Right ventricle myocardium superior (tissue), 1 donor: Measurements from ENCODE around the gene CABLES2. TPM values are rescaled to one million over a fixed set of nuclear protein-coding genes. Genes with fewer than 3 reads are reported as not detected.
A peak's percentile ranks its signal among the peaks of the same experiment; 100 is the strongest.

Source experiments
- ATAC-seq: fragments of 200-7000 bp; cut with Tn5 transposase; one replicate; pipeline ENCODE4 v1.9.1; 2020; ENCODE audit warnings: mild to moderate bottlenecking; ENCODE audit not compliant: poor library complexity
- DNase-seq: peaks from one replicate; pipeline ENCODE4 v3.0.0-alpha.2; 2020
- intact Hi-C: fragments of 100-400 bp; cut with DNase I; formaldehyde crosslinking; loops from one replicate; pipeline ENCODE4 v1.11.2; 2022
- total RNA-seq: library from RNA; stranded (reverse); fragmentation: NEBNext Ultra II Directional; extraction: Animal tissue kit (Norgen Biotek cat#: 25700); gene quantifications from one replicate; pipeline ENCODE4 v1.2.1, GENCODE V29; 2021
- donor health status: DM: no; HTN: yes; CAD: no; lungs with severe emphysema.

Gene CABLES2
- total RNA-seq, 1 donor from 2014 or later, result 15.0 TPM

- peak; percentile 53 for DNase-seq
- ATAC-seq, result no peak
- intact Hi-C loops, result no loop called here
These were observed 50.4 kb downstream of the CABLES2 start for GRCh38 chr20:62356589-62357186.

- intact Hi-C loops, result no loop called here
- DNase-seq (peak; percentile 74), ATAC-seq (peak; percentile 5)
These were observed 51.1 kb downstream of the CABLES2 start for GRCh38 chr20:62355878-62356588.

GRCh38 chr20:62355516-62355877, 51.6 kb downstream of the CABLES2 start:
- peak; percentile 46 for ATAC-seq
- peak; percentile 69 for DNase-seq
- intact Hi-C loops, result no loop called here

GRCh38 chr20:62354811-62355341, 52.2 kb downstream of the CABLES2 start:
- peak; percentile 41 for DNase-seq

GRCh38 chr20:62354031-62354808, 52.9 kb downstream of the CABLES2 start:
- ATAC-seq, result no peak
- intact Hi-C loops, result no loop called here

More at GRCh38 chr20:62354811-62355341, 52.2 kb downstream of the CABLES2 start:
- intact Hi-C loops, result no loop called here
- ATAC-seq, result no peak

GRCh38 chr20:62353289-62354030, 53.6 kb downstream of the CABLES2 start:
- ATAC-seq (no peak), DNase-seq (peak; percentile 34)
- intact Hi-C loops, result no loop called here

More at GRCh38 chr20:62354031-62354808, 52.9 kb downstream of the CABLES2 start:
- peak; percentile 40 for DNase-seq

GRCh38 chr20:62352402-62353288, 54.4 kb downstream of the CABLES2 start:
- peak; percentile 77 for ATAC-seq
- intact Hi-C loops, result no loop called here
- peak; percentile 89 for DNase-seq

- intact Hi-C loops, result no loop called here
- ATAC-seq, result no peak
These were observed 55.4 kb downstream of the CABLES2 start for GRCh38 chr20:62351469-62352401.

GRCh38 chr20:62350629-62351422, 56.3 kb downstream of the CABLES2 start:
- DNase-seq (peak; percentile 17), ATAC-seq (no peak)
- intact Hi-C loops, result no loop called here

More at GRCh38 chr20:62351469-62352401, 55.4 kb downstream of the CABLES2 start:
- DNase-seq, result peak; percentile 39

GRCh38 chr20:62350098-62350628, 56.9 kb downstream of the CABLES2 start:
- no peak for ATAC-seq
- DNase-seq, result peak; percentile 38
- intact Hi-C loops, result no loop called here

- no peak for DNase-seq
- intact Hi-C loops, result no loop called here
- ATAC-seq, result no peak
These were observed 57.5 kb downstream of the CABLES2 start for GRCh38 chr20:62349556-62350097.

- ATAC-seq (no peak), DNase-seq (no peak)
- intact Hi-C loops, result no loop called here
These were observed 58.5 kb downstream of the CABLES2 start for GRCh38 chr20:62348604-62349003.

GRCh38 chr20:62347445-62347844, 59.6 kb downstream of the CABLES2 start:
- ATAC-seq (no peak), DNase-seq (no peak)
- intact Hi-C loops, result no loop called here

- DNase-seq (no peak), ATAC-seq (no peak)
- intact Hi-C loops, result no loop called here
These were observed 60.0 kb downstream of the CABLES2 start for GRCh38 chr20:62347151-62347404.

- ATAC-seq (no peak), DNase-seq (peak; percentile 35)
- intact Hi-C loops, result no loop called here
These were observed 60.5 kb downstream of the CABLES2 start for GRCh38 chr20:62346398-62347150.
